Endothelial cell of umbilical vein (primary cell): ENCODE measurements around the gene FRRS1. TPM values are rescaled to one million over a fixed set of nuclear protein-coding genes. Genes with fewer than 3 reads are reported as not detected.
"Not testable (repeated sequence)": the region's sequence is repeated elsewhere in the genome, so short reads cannot be mapped to it uniquely, and the experiment has no call there.

ENCODE experiments used
- BruUV-seq: library from RNA; stranded (reverse); fragments of 400-500 nt; replicated peaks from 2 replicates; lab custom pipeline; 2021; lab: Mats Ljungman, UMichigan
- CTCF ChIA-PET: fragments of 300-600, 350-600 bp; sonication (Branson Sonifier 250); formaldehyde crosslinking; loops from one replicate; lab custom pipeline; 2021; ENCODE audit warnings: antibody characterized with exemption, inconsistent platforms; lab: Charles Lee
- POLR2A ChIA-PET: fragments of 300-600, 350-600 bp; sonication (Branson Sonifier 250); formaldehyde crosslinking; loops from one replicate; lab custom pipeline; 2021; ENCODE audit warnings: antibody characterized with exemption, inconsistent platforms; lab: Charles Lee
- DNase-seq: peaks from one replicate; pipeline ENCODE4 v3.0.0-alpha.2; 2011; ENCODE audit warnings: low read depth, low spot score
- FAIRE-seq: peaks from 2 replicates; lab custom pipeline; 2011; peaks lifted over from hg19 to GRCh38; lab: Jason Lieb, UNC
- H2AFZ ChIP-seq: 2 replicates; pipeline ENCODE4 v1.6.0; 2012; ENCODE audit warnings: low read depth, low read length, control low read depth, inconsistent platforms
- H3K27ac ChIP-seq: 2 replicates; pipeline ENCODE4 v1.5.1; 2011; ENCODE audit warnings: low read depth, mild to moderate bottlenecking, control low read depth, low read length, moderate library complexity; ENCODE audit not compliant: insufficient read depth
- H3K27me3 ChIP-seq, 2 experiments: 2 replicates each; pipeline versions ENCODE4 v1.6.0 to v1.6.1; 2011; ENCODE audit warnings: low read length in 2 of 2, mixed read lengths in 1 of 2; ENCODE audit not compliant: control insufficient read depth in 2 of 2, insufficient read depth in 2 of 2
- H3K36me3 ChIP-seq, 2 experiments: 2 replicates in 1 of 2; 3 replicates in 1 of 2; pipeline ENCODE4 v1.5.1; 2011; ENCODE audit warnings: low read length in 2 of 2, mild to moderate bottlenecking in 1 of 2, moderate library complexity in 1 of 2; ENCODE audit not compliant: control insufficient read depth in 2 of 2, insufficient read depth in 2 of 2; ENCODE audit errors: extremely low read depth in 1 of 2
- H3K4me1 ChIP-seq: 3 replicates; pipeline ENCODE4 v1.5.1; 2011; ENCODE audit warnings: mild to moderate bottlenecking, low read length; ENCODE audit not compliant: control insufficient read depth, insufficient read depth; ENCODE audit errors: extremely low read depth
- H3K4me2 ChIP-seq: 2 replicates; pipeline ENCODE4 v1.6.1; 2011; ENCODE audit warnings: low read length, control low read depth, mixed read lengths; ENCODE audit not compliant: insufficient read depth
- H3K4me3 ChIP-seq, 3 experiments: fragments of 200-600 bp in 1 of 3; sonication (generic), shearing (Covaris generic) in 1 of 3; replicated peaks in 1 of 3; 2 replicates each; pipeline ENCODE4 v1.5.1; 2011 to 2016; ENCODE audit warnings: control low read depth in 3 of 3, low read length in 3 of 3, mild to moderate bottlenecking in 2 of 3, inconsistent platforms in 1 of 3, low read depth in 1 of 3, moderate library complexity in 1 of 3; ENCODE audit not compliant: insufficient read depth in 1 of 3
- H3K79me2 ChIP-seq: 2 replicates; pipeline ENCODE4 v1.6.0; 2012; ENCODE audit warnings: low read length, inconsistent platforms; ENCODE audit not compliant: control insufficient read depth, insufficient read depth
- H3K9ac ChIP-seq: replicated peaks from 2 replicates; pipeline ENCODE3; 2011; ENCODE audit warnings: low read length, control low read depth; ENCODE audit not compliant: insufficient read depth; ENCODE audit errors: extremely low read depth
- H3K9me1 ChIP-seq: replicated peaks from 3 replicates; pipeline ENCODE4 v1.6.0; 2011; ENCODE audit warnings: mild to moderate bottlenecking, low read length; ENCODE audit not compliant: control insufficient read depth, insufficient read depth; ENCODE audit errors: extremely low read depth
- H3K9me3 ChIP-seq: replicated peaks from 2 replicates; pipeline ENCODE4 v1.5.1; 2012; ENCODE audit warnings: low read length, inconsistent platforms; ENCODE audit not compliant: control insufficient read depth, insufficient read depth
- H4K20me1 ChIP-seq: replicated peaks from 2 replicates; pipeline ENCODE3; 2011; ENCODE audit warnings: mild to moderate bottlenecking, low read length; ENCODE audit not compliant: control insufficient read depth, insufficient read depth; ENCODE audit errors: extremely low read depth
- EZH2 ChIP-seq: IDR thresholded peaks from 2 replicates; pipeline ENCODE4 v1.6.1; 2012; ENCODE audit warnings: borderline replicate concordance, low read depth, mild to moderate bottlenecking, moderate library complexity, low read length, inconsistent platforms; ENCODE audit not compliant: severe bottlenecking
- FOS ChIP-seq: IDR thresholded peaks from 2 replicates; pipeline ENCODE4 v1.6.1; 2011; ENCODE audit warnings: mild to moderate bottlenecking, low read length, moderate library complexity, borderline replicate concordance; ENCODE audit not compliant: insufficient read depth
- GATA2 ChIP-seq: IDR thresholded peaks from 2 replicates; pipeline ENCODE4 v1.7.0; 2011; ENCODE audit warnings: low read depth, mild to moderate bottlenecking, moderate library complexity, mixed read lengths, low read length; ENCODE audit not compliant: insufficient read length, insufficient read depth
- MYC ChIP-seq: IDR thresholded peaks from one replicate; pipeline ENCODE4 v1.6.1; 2011; ENCODE audit warnings: mild to moderate bottlenecking, low read depth, low read length
- POLR2A ChIP-seq: IDR thresholded peaks from 2 replicates; pipeline ENCODE4 v1.6.1; 2012; ENCODE audit warnings: low read depth, mild to moderate bottlenecking, control low read depth, low read length
- dilution Hi-C: fragments of 300-500 bp; cut with MboI; formaldehyde crosslinking; loops from one replicate; pipeline ENCODE4 v1.15.0; 2019; ENCODE audit warnings: low sequenced_read_pairs; ENCODE audit not compliant: extremely low pct_ligation_motif_present
- intact Hi-C: fragments of 100-400 bp; cut with micrococcal nuclease; formaldehyde crosslinking; loops from one replicate; pipeline ENCODE4 v1.10.0; 2022
- polyA plus RNA-seq, 4 experiments: library from polyadenylated mRNA; depleted of rRNA in 3 of 4; stranded (reverse) in 3 of 4; unstranded in 1 of 4; fragments of >200 nt; gene quantifications; 2 replicates each; pipeline versions ENCODE4 v1.2.1 to v1.2.3, GENCODE V29; 2011 to 2012; ENCODE audit warnings: missing spikeins in 1 of 4
- total RNA-seq: library from RNA; stranded (reverse); gene quantifications from 2 replicates; pipeline ENCODE4 v1.2.3, GENCODE V29; 2021
- TF ChIP-seq, protein P1 (sequence below): IDR thresholded peaks from 2 replicates; pipeline ENCODE4 v1.6.1; 2011; ENCODE audit not compliant: insufficient read depth, insufficient read length

The FRRS1 gene
- total and polyA plus RNA-seq, 2 donors (not counting 3 experiments of a cell fraction or from before 2014, with no cell fraction given), result 1.1 to 3.1 TPM

DNA sequence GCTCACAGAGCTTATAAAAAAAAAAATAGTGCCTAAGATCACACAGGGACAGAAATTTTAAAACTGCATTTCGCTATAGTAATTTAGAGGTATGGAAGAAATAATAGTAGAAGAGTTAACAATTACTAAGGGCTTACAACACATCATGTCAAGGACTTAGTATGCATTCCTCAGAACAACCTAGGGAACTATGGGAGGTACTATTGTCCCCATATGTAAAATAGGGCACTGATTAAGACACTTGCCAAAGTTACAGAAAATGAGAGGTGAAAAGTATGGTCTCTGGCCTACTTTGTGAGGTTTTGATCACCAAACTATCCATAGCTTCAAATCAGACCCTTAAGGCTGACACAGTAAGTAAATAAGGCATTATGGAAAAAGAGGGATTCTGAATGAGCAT is 4.7 kb downstream of the FRRS1 start:
- Histone ChIP-seq H3K4me3 (no peak overlapping the region), H4K20me1 (no peaks in the 10 kb centered on the region), H3K79me2 (no peaks in the 10 kb centered on the region), H3K9ac (no peak overlapping the region), H3K9me1 (no peaks in the 10 kb centered on the region), H2AFZ (no peak overlapping the region), H3K4me2 (no peak overlapping the region), H3K27me3 (peaks cover 0 to 3% of the 10 kb centered on the region in 2 experiments), H3K27ac (no peak overlapping the region), H3K9me3 (no peaks in the 10 kb centered on the region), H3K36me3 (no peaks in the 10 kb centered on the region), H3K4me1 (peaks cover 3% of the 10 kb centered on the region)
- ChIA-PET POLR2A (no interaction called here), CTCF (no interaction called here)
- FAIRE-seq (no peak), DNase-seq (no peak)
- TF ChIP-seq GATA2 (no peak), EZH2 (no peak), FOS (no peak), POLR2A (no peak), MYC (no peak)
- dilution Hi-C loops, result no loop called here
- intact Hi-C loops, result no loop called here
- BruUV-seq, result no TSS peak

DNA sequence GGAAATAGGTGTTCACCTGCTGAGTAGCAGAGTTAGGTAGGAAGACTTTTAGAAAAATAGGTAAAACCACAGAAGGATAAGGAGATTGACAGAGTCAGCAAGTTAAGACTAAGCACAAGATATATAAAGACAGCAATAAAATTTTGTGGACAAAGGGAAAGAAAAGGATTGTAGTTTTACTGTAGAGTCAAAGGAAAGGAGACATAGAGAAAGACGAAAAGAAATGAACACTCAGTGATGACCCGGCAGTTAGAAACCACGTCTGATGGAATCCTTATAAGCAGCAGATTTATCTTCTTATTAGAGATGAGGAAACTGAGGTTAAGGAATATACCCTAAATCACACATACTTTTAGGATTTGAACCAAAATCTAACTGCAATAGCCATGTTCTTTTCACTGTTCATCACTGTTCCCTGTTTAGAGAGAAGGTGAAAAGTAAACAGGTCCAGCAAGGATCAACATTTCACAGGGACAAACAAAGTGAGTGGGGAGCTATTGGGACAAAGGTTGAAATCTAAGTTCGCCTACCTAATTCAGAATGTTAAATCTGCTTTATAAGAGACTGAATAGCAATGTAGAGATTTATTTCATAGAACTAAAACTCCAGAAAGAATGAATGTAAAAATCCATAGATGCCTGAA is 6.8 kb downstream of the FRRS1 start:
- H3K4me1 ChIP-seq, result no peaks in the 10 kb centered on the region
- no peak overlapping the region for H3K27ac ChIP-seq
- H3K9me3 ChIP-seq, result no peaks in the 10 kb centered on the region
- dilution Hi-C loops, result no loop called here
- H3K27me3 ChIP-seq, result peaks cover 0 to 3% of the 10 kb centered on the region in 2 experiments
- no peaks in the 10 kb centered on the region for H4K20me1 ChIP-seq
- no peak overlapping the region for H3K9ac ChIP-seq
- H3K79me2 ChIP-seq, result no peaks in the 10 kb centered on the region
- no peaks in the 10 kb centered on the region for H3K9me1 ChIP-seq
- DNase-seq, result no peak
- H3K4me3 ChIP-seq, result no peak overlapping the region
- H3K4me2 ChIP-seq, result no peak overlapping the region
- no peak for FAIRE-seq
- no peak overlapping the region for H2AFZ ChIP-seq
- intact Hi-C loops, result no loop called here
- ChIA-PET CTCF (no interaction called here), POLR2A (no interaction called here)
- no peaks in the 10 kb centered on the region for H3K36me3 ChIP-seq
- BruUV-seq, result no TSS peak
- TF ChIP-seq POLR2A, result no peak
- TF ChIP-seq, protein P1, sequence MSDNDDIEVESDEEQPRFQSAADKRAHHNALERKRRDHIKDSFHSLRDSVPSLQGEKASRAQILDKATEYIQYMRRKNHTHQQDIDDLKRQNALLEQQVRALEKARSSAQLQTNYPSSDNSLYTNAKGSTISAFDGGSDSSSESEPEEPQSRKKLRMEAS, result no peak

DNA sequence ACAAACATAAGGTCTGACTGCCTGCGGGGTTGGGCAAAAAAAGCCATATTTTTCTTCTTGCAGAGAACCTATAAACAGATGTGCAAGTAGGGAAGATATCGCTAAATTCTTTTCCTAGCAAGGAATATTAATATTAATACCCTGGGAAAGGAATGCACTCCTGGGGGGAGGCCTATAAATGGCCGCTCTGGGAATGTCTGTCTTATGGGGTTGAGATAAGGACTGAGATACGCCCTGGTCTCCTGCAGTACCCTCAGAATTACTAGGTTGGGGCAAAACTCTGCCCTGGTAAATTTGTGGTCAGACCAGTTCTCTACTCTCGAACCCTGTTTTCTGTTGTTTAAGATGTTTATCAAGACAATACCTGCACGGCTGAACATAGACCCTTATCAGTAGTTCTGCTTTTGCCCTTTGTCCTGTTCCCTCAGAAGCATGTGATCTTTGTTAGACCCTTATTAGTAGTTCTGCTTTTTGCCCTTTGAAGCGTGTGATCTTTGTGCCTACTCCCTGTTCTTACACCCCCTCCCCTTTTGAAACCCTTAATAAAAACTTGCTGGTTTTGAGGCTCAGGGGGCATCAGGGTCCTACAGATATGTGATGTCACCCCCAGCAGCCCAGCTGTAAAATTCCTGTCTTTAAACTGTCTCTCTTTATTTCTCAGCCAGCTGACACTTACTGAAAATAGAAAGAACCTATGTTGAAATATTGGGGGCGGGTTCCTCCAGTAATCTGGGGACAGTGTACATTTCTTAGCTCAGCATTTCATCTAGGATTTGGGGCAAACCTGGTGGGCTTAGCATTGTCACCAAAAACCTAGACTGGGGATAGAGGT is 7.5 kb downstream of the FRRS1 start:
- POLR2A ChIA-PET, result not testable (repeated sequence)

More for the DNA sequence above, 7.5 kb downstream of the FRRS1 start:
- H3K4me1 ChIP-seq, H3K4me3 ChIP-seq, H3K9ac ChIP-seq, H3K9me3 ChIP-seq, H3K4me2 ChIP-seq, H3K9me1 ChIP-seq, dilution Hi-C loops, FAIRE-seq, H3K27me3 ChIP-seq, H3K27ac ChIP-seq, intact Hi-C loops, BruUV-seq, H3K79me2 ChIP-seq, H2AFZ ChIP-seq, DNase-seq, H4K20me1 ChIP-seq, H3K36me3 ChIP-seq: not testable (repeated sequence)
- CTCF ChIA-PET, result interaction anchor here (1.8 kb wide), 1 partner anchor 7 kb away, joined by 7 read pairs; the partner anchor contains the start of gene FRRS1
